Osteoblast (primary cell): ENCODE data around the gene MEF2C. TPM values are rescaled to one million over a fixed set of nuclear protein-coding genes. Genes with fewer than 3 reads are reported as not detected.

Experiments used
- DNase-seq: peaks from one replicate; pipeline ENCODE4 v3.0.0; 2011; ENCODE audit warnings: low spot score, mixed read lengths; ENCODE audit not compliant: insufficient read length; ENCODE audit errors: missing footprints
- H2AFZ ChIP-seq: 2 replicates; pipeline ENCODE4 v1.6.0; 2011; ENCODE audit warnings: mild to moderate bottlenecking, low read length
- H3K27ac ChIP-seq: 2 replicates; pipeline ENCODE4 v1.5.1; 2011; ENCODE audit warnings: mild to moderate bottlenecking, low read depth, low read length, moderate library complexity
- H3K27me3 ChIP-seq: 2 replicates; pipeline ENCODE4 v1.6.0; 2012; ENCODE audit warnings: mild to moderate bottlenecking, control low read depth, inconsistent platforms, low read length, moderate library complexity; ENCODE audit not compliant: insufficient read depth
- H3K36me3 ChIP-seq: 2 replicates; pipeline ENCODE4 v1.5.1; 2011; ENCODE audit warnings: mild to moderate bottlenecking, low read length, control low read depth, moderate library complexity; ENCODE audit not compliant: insufficient read depth
- H3K4me1 ChIP-seq: 2 replicates; pipeline ENCODE4 v1.5.1; 2011; ENCODE audit warnings: mild to moderate bottlenecking, low read length, control low read depth, moderate library complexity; ENCODE audit not compliant: insufficient read depth
- H3K4me2 ChIP-seq: 2 replicates; pipeline ENCODE4 v1.6.0; 2011; ENCODE audit warnings: mild to moderate bottlenecking, low read length; ENCODE audit not compliant: insufficient read depth
- H3K4me3 ChIP-seq: fragments of 200-600 bp; sonication (generic); 3 replicates; pipeline ENCODE4 v1.5.1; 2012; ENCODE audit warnings: mild to moderate bottlenecking, low read length, inconsistent platforms; ENCODE audit not compliant: insufficient read depth
- H3K79me2 ChIP-seq: 2 replicates; pipeline ENCODE4 v1.6.0; 2012; ENCODE audit warnings: mild to moderate bottlenecking, low read length, control low read depth, inconsistent platforms; ENCODE audit not compliant: insufficient read depth
- H3K9me3 ChIP-seq: 2 replicates; pipeline ENCODE4 v1.5.1; 2011; ENCODE audit warnings: low read depth, low read length, control low read depth
- H4K20me1 ChIP-seq: 2 replicates; pipeline ENCODE4 v1.6.0; 2012; ENCODE audit warnings: mild to moderate bottlenecking, low read length, control low read depth; ENCODE audit not compliant: insufficient read depth
- CTCF ChIP-seq: IDR thresholded peaks from 2 replicates; pipeline ENCODE4 v1.5.1; 2011; ENCODE audit warnings: mild to moderate bottlenecking, low read depth, low read length, moderate library complexity; ENCODE audit errors: extremely low read depth
- total RNA-seq: library from RNA; depleted of rRNA; stranded (reverse); fragments of >200 nt; gene quantifications from 2 replicates; pipeline ENCODE4 v1.2.3, GENCODE V29; 2012

Gene MEF2C
- total RNA-seq, 1 donor, result 13.4 TPM

- no peaks in the 10 kb centered on the region for H3K36me3 ChIP-seq
- peak overlapping the region; percentile 84 for H2AFZ ChIP-seq
- H3K4me1 ChIP-seq, result peaks cover 22% of the 10 kb centered on the region
- peaks cover 29% of the 10 kb centered on the region for H3K79me2 ChIP-seq
- H4K20me1 ChIP-seq, result no peaks in the 10 kb centered on the region
- peak; percentile 93 for DNase-seq
- H3K4me3 ChIP-seq, result peak overlapping the region; percentile 73
- H3K27me3 ChIP-seq, result no peaks in the 10 kb centered on the region
- TF ChIP-seq CTCF, result no peak
- H3K27ac ChIP-seq, result peak overlapping the region; percentile 84
- no peaks in the 10 kb centered on the region for H3K9me3 ChIP-seq
- H3K4me2 ChIP-seq, result peak overlapping the region; percentile 87
Observed at GRCh38 chr5:88883836-88884607, 1.0 kb upstream of the MEF2C start.

- peak overlapping the region; percentile 73 for H3K4me3 ChIP-seq
- no peaks in the 10 kb centered on the region for H3K9me3 ChIP-seq
- peaks cover 28% of the 10 kb centered on the region for H3K4me1 ChIP-seq
- no peaks in the 10 kb centered on the region for H3K36me3 ChIP-seq
- H3K79me2 ChIP-seq, result peaks cover 37% of the 10 kb centered on the region
- no peak for TF ChIP-seq CTCF
- H4K20me1 ChIP-seq, result no peaks in the 10 kb centered on the region
- peak overlapping the region; percentile 76 for H2AFZ ChIP-seq
- H3K27me3 ChIP-seq, result no peaks in the 10 kb centered on the region
- H3K27ac ChIP-seq, result peak overlapping the region; percentile 84
- peak; percentile 63 for DNase-seq
- H3K4me2 ChIP-seq, result peak overlapping the region; percentile 87
Observed at GRCh38 chr5:88882276-88883038, 527 bp downstream of the MEF2C start.

DNA sequence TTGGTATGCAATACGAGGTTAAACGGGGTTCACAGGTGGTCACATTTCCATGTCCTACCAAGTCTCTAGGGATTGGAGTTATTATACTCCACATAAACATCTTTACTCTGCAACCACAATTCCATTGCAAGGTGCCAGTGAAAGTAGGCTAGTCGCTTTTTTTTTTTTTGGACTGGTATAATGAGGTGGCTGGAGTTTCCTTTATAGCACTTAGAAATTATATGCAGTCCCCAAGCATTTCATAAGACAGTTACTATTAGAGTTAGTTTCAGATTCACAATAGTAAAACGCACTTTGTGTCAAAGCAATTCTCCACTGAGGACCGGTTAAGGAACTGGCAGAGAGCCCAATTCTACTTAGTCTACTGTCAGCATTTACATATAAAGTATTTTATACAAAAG is 1.4 kb downstream of the MEF2C start:
- Histone ChIP-seq H2AFZ (no peak overlapping the region), H3K79me2 (peaks cover 44% of the 10 kb centered on the region), H3K4me1 (peaks cover 37% of the 10 kb centered on the region), H3K4me3 (peak overlapping the region; percentile 73), H3K36me3 (no peaks in the 10 kb centered on the region), H3K27me3 (no peaks in the 10 kb centered on the region), H3K9me3 (no peaks in the 10 kb centered on the region), H4K20me1 (no peaks in the 10 kb centered on the region), H3K27ac (peak overlapping the region; percentile 84), H3K4me2 (peak overlapping the region; percentile 87)
- peak; percentile 74 for DNase-seq
- no peak for TF ChIP-seq CTCF

DNA sequence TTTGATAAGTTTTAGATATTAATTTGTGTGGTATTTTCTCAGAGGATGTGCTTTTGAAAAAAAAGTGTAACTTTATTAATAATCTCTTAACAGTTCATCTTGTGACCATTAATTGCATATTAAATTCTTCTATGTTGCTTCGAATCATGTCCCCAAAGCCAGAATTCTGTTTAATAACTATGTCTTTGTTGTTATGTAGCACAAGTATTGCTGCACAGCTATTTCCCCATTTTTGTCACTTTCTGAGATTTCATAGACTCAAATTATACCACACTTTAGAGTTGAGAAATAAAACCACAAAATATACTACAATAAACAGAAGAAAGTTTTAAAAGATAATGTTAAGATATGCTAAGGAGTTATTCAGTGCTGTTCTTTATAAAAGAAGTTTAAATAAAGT is 2.8 kb downstream of the MEF2C start:
- Histone ChIP-seq H3K4me3 (peak overlapping the region; percentile 58), H3K27me3 (no peaks in the 10 kb centered on the region), H3K4me1 (peaks cover 35% of the 10 kb centered on the region), H3K36me3 (no peaks in the 10 kb centered on the region), H4K20me1 (no peaks in the 10 kb centered on the region), H3K27ac (peak overlapping the region; percentile 57), H3K9me3 (no peaks in the 10 kb centered on the region), H2AFZ (no peak overlapping the region), H3K4me2 (peak overlapping the region; percentile 87), H3K79me2 (peaks cover 50% of the 10 kb centered on the region)
- DNase-seq, result no peak
- no peak for TF ChIP-seq CTCF
